Measurements from ENCODE around the gene MORC4. TPM values are rescaled to one million over a fixed set of nuclear protein-coding genes. Genes with fewer than 3 reads are reported as not detected.

MORC4 gene
- total RNA-seq, 1 experiment from 2014 or later, result 7.0 TPM

DNA sequence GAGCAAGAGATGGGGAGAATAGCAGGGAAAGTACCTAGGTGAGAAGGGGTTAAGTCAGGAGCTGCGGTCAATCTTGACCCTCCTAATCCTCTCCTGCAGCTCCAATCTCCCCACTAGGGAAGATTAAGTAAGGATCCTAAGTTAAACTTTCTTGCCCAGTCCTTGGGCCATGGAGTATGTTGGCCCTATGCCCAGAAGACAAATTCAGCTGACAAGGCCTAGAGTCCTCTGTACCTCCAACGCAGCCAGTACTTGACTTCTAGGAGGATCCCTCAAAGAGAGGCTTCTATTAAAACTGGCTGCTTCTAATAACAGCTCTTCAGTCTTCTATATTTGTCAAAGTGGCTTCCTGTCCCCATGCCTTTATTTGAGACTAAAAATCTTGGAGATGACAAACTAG, 78.4 kb downstream of the MORC4 start:
- no peak for DNase-seq (ENCODE audit: low spot score)
- in situ Hi-C loops (cut with HindIII; ENCODE audit: low sequenced_read_pairs), result no loop called here

GRCh38 chrX:106919932-106920452, 80.0 kb downstream of the MORC4 start, which contains the start of gene CLDN2:
CLDN2 (plus strand) TSS chrX:106920402; CDS start chrX:106928229, 7,827 bp downstream.
- DNase-seq (ENCODE audit: low spot score), result no peak
- in situ Hi-C loops (cut with HindIII; ENCODE audit: low sequenced_read_pairs), result no loop called here

DNA sequence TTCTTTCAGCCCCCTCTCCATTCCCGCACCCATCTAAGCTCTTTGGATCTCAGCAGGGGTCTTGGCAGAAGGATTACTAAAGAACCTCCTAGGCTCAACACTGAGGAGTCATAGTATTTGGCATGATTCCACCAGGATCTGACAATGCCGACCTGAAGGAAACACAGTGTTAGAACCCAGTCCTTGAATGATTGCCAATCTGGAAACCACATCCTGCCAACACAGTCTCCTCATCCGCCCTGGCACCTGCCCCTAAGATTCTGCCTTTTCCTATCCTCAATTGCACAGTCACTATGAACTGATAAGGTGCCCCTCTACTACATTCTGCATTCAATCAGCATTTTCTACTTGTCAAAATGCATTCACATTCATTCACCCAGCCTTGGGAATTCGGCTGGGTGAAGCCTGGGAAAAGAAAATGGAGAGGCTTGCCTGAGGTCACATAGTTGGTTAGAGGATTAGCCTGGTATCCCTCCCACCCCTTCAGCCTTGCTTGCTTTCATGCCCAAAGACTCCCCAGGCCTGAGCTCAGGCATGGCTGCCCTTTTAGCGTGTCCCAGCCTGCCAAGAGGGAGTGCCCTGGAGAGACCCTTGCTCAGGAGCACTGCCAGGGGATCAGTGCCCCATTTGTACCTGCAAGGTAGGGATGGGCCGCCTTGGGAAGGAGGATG, 82.0 kb downstream of the MORC4 start:
- no peak for DNase-seq (ENCODE audit: low spot score)
- in situ Hi-C loops (cut with HindIII; ENCODE audit: low sequenced_read_pairs), result no loop called here

DNA sequence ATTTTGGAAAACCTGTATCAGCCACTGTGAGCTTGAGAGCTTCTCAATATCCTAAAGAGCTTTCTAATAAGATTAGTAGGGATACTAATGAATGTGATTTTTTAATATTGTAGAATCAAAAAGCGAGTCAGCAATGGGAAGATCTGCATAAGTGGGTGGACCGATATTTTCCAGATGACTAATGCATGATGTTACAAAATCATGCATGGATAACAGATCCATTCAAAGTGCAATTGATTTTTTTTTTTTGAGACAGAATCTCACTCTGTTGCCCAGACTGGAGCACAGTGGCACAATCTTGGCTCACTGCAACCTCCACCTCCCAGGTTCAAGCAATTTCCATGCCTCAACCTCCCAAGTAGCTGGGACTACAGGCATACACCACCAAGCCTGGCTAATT, 87.1 kb downstream of the MORC4 start:
- in situ Hi-C loops (cut with HindIII; ENCODE audit: low sequenced_read_pairs), result no loop called here

GRCh38 chrX:106906361-106906760, 93.7 kb downstream of the MORC4 start:
- no peak for DNase-seq (ENCODE audit: low spot score)
- in situ Hi-C loops (cut with HindIII; ENCODE audit: low sequenced_read_pairs), result no loop called here

More for the DNA sequence above, 87.1 kb downstream of the MORC4 start:
- no peak for DNase-seq (ENCODE audit: low spot score)

DNA sequence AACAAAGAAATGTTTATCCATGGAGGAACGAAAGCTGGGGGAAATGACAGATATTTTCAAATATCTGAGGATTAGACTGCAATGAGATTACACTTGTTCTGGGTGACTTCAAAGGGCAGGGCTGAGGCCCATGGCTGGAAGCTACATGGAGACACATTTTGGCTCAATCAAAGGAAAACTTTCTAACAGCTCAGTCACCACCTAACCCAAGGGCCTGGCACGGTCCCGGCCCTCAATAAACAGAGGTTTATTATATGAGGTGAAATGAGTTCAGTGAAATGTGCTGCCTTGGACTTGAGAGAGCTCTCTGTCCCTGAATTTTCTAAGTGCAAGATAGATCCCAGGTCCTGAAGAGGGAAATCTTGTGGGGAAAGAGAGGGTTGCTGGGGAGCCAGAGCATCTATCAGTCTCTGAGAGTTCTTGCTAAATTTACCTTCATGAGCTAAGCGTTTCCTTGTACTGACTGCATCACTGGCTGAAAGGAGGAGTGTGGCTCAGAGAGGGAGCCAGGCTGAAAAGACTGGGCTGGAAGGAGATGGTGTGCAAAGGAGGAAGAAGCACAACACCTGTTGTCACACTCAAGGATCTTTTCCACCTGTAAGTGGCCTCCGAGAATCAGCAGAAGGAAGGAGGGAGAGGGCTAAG, 94.8 kb downstream of the MORC4 start:
- in situ Hi-C loops (cut with HindIII; ENCODE audit: low sequenced_read_pairs), result no loop called here
- DNase-seq (ENCODE audit: low spot score), result no peak

- in situ Hi-C loops (cut with HindIII; ENCODE audit: low sequenced_read_pairs), result no loop called here
Observed at GRCh38 chrX:106903856-106904528, 96.0 kb downstream of the MORC4 start.

DNA sequence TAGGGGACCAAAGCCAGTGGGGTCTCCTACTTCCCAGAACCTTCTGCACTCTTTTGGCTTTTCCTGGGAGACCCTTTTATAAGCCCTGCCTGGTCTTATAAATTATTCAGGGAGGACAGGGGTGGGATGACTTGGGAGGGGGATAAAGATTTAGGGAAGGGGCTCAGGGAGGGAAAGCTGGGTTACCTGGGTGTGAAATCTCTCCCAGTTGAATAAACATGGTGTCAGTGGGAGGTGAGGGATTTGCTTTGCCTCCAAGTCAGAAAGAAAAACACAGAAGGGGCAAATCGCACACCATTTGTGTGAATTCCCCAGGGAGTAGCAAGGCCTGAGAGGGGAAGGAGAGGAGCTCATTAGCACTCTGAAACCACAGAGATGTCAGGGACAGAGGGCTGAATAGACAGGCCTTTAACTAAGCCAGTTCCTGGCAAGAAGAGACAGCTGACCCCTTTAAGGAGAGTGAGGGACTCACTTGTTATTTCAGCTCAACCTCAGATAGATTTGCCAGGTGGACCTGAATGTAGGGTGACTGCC, 96.7 kb downstream of the MORC4 start, which contains the start of gene RIPPLY1:
TSS of gene RIPPLY1 (minus strand) at position 51 of the 534 bp plus-strand sequence. CDS start 54 bp downstream, outside the sequence.
- in situ Hi-C loops (cut with HindIII; ENCODE audit: low sequenced_read_pairs), result no loop called here
- no peak for DNase-seq (ENCODE audit: low spot score)

More at GRCh38 chrX:106903856-106904528, 96.0 kb downstream of the MORC4 start:
- no peak for DNase-seq (ENCODE audit: low spot score)

DNA sequence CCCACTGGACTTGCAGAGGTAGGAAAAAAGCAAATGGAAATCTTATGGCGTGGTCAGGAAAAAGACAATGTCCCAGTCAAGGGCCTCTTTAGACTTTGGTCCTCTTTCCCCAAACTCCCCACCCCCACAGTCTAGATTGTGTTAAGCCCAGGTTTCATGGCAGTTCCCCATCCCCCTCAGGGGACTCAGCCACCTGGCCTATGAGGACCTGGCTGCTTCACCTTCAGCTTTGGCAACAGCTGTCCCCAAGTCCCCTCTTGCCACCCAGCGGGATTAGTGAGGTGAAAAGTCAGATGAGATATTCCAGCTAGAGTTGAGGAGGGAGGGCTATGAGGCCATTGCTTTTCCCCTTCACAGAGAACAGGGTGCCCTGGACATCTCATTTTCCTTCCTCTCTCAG, 97.3 kb downstream of the MORC4 start:
- in situ Hi-C loops (cut with HindIII; ENCODE audit: low sequenced_read_pairs), result no loop called here
- no peak for DNase-seq (ENCODE audit: low spot score)

DNA sequence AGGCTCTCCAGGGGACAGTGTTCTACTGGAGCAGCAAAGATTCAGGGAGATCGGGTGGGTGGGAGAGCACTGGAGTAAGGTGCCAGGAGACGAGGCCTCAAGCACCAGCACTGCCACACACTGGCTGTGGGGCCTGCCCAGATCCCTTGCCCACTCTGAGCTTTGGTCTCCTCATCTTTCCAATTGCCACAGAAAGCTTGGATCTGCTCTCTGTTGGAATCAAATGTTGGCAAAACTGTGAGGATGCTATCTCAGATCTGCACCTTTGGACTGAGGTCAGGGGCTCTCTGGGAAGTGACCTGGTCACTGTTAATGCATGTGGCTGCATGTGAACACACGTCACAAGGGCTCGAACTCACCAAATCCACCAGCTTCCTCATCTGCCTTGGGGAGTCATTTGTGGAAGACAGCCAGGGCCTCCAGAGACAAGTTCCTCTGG, 98.2 kb downstream of the MORC4 start:
- in situ Hi-C loops (cut with HindIII; ENCODE audit: low sequenced_read_pairs), result no loop called here
- no peak for DNase-seq (ENCODE audit: low spot score)

GRCh38 chrX:106901341-106901740, 98.7 kb downstream of the MORC4 start:
- no peak for DNase-seq (ENCODE audit: low spot score)
- in situ Hi-C loops (cut with HindIII; ENCODE audit: low sequenced_read_pairs), result no loop called here

- in situ Hi-C loops (cut with HindIII; ENCODE audit: low sequenced_read_pairs), result no loop called here
Observed at GRCh38 chrX:106899841-106900240, 100.2 kb downstream of the MORC4 start.

GRCh38 chrX:106899276-106899675, 100.7 kb downstream of the MORC4 start:
- in situ Hi-C loops (cut with HindIII; ENCODE audit: low sequenced_read_pairs), result no loop called here
- DNase-seq (ENCODE audit: low spot score), result no peak

More at GRCh38 chrX:106899841-106900240, 100.2 kb downstream of the MORC4 start:
- no peak for DNase-seq (ENCODE audit: low spot score)

DNA sequence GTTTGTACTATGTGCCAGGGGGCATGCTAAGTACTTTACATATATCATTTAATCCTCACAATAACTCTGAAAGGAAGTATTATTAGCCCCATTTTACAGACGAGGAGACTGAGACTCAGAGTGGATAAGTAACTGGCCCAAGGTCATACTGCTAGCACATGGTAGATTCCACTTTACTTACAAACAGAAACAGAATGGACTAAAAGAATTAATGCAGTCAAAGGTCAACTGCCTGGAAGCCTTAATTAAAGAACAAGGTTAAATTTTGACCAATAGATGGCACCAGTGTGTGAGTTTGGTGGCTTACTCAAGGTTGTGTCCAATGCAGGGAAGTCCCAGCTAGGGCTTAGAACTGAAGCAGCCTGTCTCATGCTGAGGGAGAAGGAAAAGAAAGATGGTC, 101.5 kb downstream of the MORC4 start:
- in situ Hi-C loops (cut with HindIII; ENCODE audit: low sequenced_read_pairs), result no loop called here
- peak; percentile 14 for DNase-seq (ENCODE audit: low spot score)

- no peak for DNase-seq (ENCODE audit: low spot score)
- in situ Hi-C loops (cut with HindIII; ENCODE audit: low sequenced_read_pairs), result no loop called here
Observed at GRCh38 chrX:106897259-106897658, 102.8 kb downstream of the MORC4 start.

DNA sequence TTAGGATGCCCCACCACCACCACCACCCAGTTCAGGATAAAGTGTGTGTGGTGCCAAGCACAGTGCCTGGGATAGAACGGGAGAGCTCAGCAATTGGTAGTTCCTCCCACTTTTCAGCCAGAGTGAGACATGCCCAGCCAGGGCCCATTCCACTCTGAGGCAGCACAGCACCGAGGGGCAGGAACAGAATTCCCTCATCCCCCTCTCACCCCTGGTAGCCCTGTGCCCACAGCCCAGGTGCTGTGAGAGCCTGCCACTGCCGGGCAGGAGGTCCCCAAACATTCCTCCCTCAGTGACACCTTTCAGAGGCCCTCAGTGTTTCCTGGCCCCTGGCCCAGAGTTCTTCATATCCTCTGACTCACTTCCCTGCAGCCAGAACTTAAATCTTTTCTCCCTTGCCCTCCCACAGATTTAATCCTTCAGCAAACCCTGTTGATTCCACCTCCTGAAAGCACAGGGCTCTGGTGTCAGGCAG, 105.0 kb downstream of the MORC4 start:
- in situ Hi-C loops (cut with HindIII; ENCODE audit: low sequenced_read_pairs), result no loop called here
- DNase-seq (ENCODE audit: low spot score), result no peak

- DNase-seq (ENCODE audit: low spot score), result peak; percentile 55
- in situ Hi-C loops (cut with HindIII; ENCODE audit: low sequenced_read_pairs), result no loop called here
Observed at GRCh38 chrX:106894392-106894909, 105.6 kb downstream of the MORC4 start.

GRCh38 chrX:106891762-106892460, 108.1 kb downstream of the MORC4 start:
- in situ Hi-C loops (cut with HindIII; ENCODE audit: low sequenced_read_pairs), result no loop called here
- DNase-seq (ENCODE audit: low spot score), result no peak

Measured in G401 (cell line).